GM12891 (cell line): Measurements from ENCODE around the gene PDE5A.

Experiments used
- DNase-seq: peaks from one replicate; pipeline ENCODE4 v3.0.0; 2011; ENCODE audit warnings: low spot score; ENCODE audit not compliant: insufficient read length
- FAIRE-seq: peaks from 2 replicates; lab custom pipeline; 2011; peaks lifted over from hg19 to GRCh38; lab: Jason Lieb, UNC
- PAX5 ChIP-seq: IDR thresholded peaks from 2 replicates; pipeline ENCODE4 v1.6.1; 2011; ENCODE audit warnings: low read length, moderate library complexity, mild to moderate bottlenecking; ENCODE audit not compliant: insufficient read depth, severe bottlenecking
- POLR2A ChIP-seq: IDR thresholded peaks from 2 replicates; pipeline ENCODE4 v1.6.1; 2011; ENCODE audit warnings: low read depth, low read length, control low read depth
- POLR2AphosphoS5 ChIP-seq: IDR thresholded peaks from 2 replicates; pipeline ENCODE4 v1.6.1; 2011; ENCODE audit warnings: low read depth, low read length, control low read depth
- POU2F2 ChIP-seq: IDR thresholded peaks from 2 replicates; pipeline ENCODE4 v1.6.1; 2011; ENCODE audit warnings: low read depth, mild to moderate bottlenecking, control low read depth, low read length, moderate library complexity
- SPI1 ChIP-seq: IDR thresholded peaks from 2 replicates; pipeline ENCODE4 v1.6.1; 2011; ENCODE audit warnings: low read depth, low read length, control low read depth
- TAF1 ChIP-seq: IDR thresholded peaks from 2 replicates; pipeline ENCODE4 v1.6.1; 2011; ENCODE audit warnings: low read depth, low read length, control low read depth

Gene PDE5A

DNA sequence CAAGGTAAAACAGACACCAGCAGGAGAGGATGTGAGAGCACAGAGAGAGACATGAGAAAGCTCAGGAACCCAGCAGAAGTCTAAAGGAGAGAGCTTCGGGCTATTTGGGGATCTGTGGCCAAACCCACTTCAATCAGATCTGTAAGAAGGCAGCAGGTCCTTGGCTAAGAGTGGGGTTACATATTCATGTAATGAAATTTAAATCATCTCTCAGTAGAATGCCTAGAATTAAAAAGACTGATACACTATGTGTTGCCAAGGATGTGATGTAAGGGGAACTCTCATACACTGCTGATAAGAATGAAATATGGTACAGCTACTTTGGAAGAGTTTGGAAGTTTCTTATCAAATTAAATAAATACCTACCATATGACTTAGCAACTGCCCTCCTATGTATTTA is 35.8 kb downstream of the PDE5A start:
- no peak for DNase-seq
- no peak for TF ChIP-seq SPI1
- no peak for TF ChIP-seq POLR2A
- TF ChIP-seq PAX5: no peak
- no peak for TF ChIP-seq POLR2AphosphoS5
- no peak for TF ChIP-seq TAF1
- no peak for TF ChIP-seq POU2F2
- FAIRE-seq: no peak

DNA sequence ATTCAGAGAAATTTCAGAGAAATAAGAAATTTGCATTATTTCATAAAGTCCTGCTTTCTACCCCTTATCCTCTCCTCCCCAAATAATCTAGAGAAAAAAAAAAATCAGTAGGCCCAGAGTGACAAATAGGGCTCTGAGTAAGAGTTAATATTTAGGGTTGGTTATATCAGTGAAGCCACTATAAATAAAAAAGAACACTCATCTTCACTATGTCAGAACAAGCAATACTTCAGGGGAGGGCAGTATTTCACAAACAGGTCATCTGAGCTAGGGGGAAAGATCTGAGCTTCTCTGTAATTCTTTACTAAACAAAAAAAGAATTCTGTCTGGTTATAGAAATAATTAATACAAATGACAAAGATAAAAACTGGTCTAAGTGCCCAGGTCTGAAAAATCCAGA is 39.4 kb downstream of the PDE5A start:
- FAIRE-seq (no peak), DNase-seq (no peak)

DNA sequence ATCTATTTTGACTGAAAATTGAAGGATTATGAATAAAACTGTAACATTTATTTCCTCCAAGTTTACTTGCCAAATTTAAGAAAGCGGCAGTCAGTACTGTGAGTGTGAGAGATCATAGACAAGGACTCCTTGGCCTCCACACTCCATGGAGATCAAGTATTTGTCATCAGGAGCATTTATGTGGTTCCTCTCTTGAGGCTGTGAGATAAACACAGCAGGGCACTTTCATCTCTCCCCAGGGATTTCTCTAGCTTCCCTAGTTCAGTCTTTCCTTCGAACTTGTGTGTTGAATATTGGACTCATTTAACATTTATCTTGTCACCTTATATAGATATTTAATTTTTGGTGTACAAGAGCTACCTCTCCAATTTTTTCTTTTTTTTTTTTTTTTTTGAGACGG is 40.8 kb downstream of the PDE5A start:
- DNase-seq (no peak), FAIRE-seq (no peak)
- no peak for TF ChIP-seq POU2F2
- no peak for TF ChIP-seq PAX5
- no peak for TF ChIP-seq SPI1
- TF ChIP-seq POLR2A: no peak
- TF ChIP-seq POLR2AphosphoS5: no peak
- TF ChIP-seq TAF1: no peak

More for the DNA sequence above, 39.4 kb downstream of the PDE5A start:
- TF ChIP-seq POLR2A (no peak), TAF1 (no peak)

DNA sequence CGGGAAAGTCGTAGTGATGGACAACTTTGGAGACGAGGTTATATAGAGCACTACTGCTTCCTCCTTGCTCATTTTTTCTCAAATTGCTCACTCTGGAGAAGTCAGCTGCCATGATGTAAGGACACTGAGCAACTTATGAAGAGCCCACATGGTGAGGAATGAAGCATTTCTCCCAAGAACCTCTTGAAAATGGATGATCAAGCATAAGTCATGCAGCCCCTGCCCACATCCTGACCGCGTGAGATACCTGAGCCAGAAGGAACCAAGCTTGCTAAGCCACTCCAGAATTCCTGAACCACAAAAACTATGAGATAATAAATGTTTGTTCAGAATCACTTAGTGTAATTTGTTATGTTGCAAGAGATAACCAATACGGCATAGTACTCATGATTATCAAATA is 42.8 kb downstream of the PDE5A start:
- no peak for TF ChIP-seq POLR2AphosphoS5
- DNase-seq (no peak), FAIRE-seq (no peak)

DNA sequence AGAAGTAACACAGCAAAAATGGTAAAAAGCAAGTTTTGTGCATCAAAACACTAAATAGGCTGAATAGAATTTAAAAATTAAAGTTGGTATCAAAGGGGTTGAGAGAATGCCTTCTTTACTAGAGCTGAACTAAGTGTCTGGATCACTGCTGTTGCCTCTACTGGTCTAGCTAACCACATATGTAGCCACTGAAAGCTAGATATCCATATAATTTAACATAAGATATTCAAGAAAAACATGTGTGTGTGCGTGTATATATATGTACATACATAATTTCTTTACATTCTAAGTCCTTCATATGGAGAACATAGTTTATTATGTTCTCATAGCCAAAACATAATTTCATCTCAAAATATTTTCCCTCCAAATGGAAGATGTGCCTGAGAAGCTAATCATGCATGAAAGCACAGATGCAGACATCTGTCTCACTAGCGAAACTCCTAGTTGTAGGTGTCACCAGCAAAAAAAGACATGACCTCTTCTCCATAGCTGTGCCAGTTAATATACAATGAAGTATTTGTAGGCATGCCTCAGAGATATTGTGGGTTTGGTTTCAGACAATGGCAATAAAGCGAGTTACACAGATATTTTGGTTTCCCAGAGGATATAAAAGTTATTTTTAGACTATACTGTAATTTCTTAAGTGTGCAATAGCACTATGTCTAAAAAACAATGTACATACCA is 47.3 kb downstream of the PDE5A start:
- TF ChIP-seq POLR2A (no peak), SPI1 (no peak), TAF1 (no peak), POLR2AphosphoS5 (no peak), PAX5 (no peak), POU2F2 (no peak)
- FAIRE-seq: no peak
- no peak for DNase-seq

DNA sequence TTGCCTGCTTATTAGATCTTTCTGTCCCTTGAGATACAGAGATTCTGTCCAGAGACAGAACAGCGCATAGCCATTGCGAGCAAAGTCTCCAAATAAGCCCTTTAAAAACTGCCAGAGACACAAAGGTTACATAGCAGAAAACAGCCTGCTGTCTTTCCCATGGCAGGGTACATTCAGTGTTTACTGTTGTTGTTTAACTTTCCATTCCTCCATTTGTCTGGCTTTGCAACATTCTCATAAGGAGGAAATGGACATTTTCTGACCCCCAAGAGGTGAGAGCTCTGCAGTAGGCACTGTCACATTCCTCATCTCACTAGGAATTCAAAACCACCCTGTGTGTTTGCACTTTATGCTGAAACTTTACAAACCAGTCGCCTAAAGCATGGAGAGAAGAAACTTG is 48.3 kb downstream of the PDE5A start:
- FAIRE-seq: no peak
- no peak for TF ChIP-seq PAX5
- DNase-seq: no peak

DNA sequence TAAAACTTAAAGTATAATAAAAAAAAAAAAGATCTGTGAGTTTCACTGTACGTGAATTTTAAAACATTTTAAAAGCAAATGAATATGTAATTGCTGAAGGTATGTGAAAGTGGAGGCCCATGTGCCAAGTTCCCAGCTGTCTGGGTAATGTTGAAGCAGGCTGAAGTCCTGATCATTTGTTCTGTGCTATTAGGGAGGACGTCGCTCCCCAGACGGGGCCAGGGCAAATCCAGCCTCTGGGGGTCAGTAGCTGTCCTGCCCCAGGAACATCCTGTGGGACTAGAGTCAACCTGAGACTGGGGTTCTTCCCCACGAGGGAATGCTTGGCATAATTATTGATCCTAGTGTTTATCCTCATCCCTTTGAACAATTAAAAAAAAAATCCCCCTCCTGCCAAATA is 48.8 kb downstream of the PDE5A start:
- TF ChIP-seq TAF1 (no peak), PAX5 (no peak), POLR2AphosphoS5 (no peak), POLR2A (no peak), SPI1 (no peak), POU2F2 (no peak)
- DNase-seq: no peak

DNA sequence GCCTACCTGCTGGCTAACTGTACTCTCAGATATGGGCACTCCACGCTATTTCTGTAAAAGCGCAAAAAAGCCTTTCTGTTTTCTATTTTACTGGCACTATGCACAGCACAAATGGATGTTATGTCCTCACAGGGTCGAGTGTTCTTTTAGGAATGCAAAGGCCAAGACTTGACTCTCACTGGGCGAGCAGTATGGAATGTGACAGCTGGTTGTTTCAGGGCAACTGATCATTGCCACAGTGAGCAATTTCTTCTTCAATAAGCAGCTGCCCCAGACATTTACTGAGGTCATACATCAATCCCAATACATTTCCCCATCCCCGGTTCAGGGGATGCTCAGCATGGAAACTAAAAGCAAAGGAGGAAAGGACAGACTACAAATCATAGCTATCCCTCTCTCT is 58.2 kb downstream of the PDE5A start:
- TF ChIP-seq TAF1: no peak
- no peak for TF ChIP-seq PAX5
- no peak for TF ChIP-seq POU2F2
- no peak for TF ChIP-seq POLR2AphosphoS5
- no peak for DNase-seq
- no peak for FAIRE-seq

More for the DNA sequence above, 48.8 kb downstream of the PDE5A start:
- no peak for FAIRE-seq

DNA sequence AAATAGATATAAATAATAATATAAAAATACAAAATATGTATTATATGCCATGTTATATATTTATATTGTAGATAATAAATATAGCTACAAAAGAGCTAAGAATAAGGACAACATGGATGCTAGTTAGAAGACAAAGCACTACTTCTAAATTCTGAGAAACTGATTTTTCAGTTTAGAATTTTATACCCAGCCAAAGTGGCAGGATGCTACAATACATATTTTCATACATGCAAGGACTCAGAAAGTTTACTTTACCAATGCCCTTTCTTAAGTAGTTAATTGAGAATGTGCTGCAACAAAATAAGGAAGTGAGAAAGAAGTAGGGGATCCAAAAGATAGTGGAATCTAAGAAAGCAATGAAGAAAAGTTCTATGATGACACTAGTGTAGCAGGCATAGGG is 64.5 kb downstream of the PDE5A start:
- FAIRE-seq (no peak), DNase-seq (no peak)
- TF ChIP-seq POU2F2 (no peak), TAF1 (no peak)

DNA sequence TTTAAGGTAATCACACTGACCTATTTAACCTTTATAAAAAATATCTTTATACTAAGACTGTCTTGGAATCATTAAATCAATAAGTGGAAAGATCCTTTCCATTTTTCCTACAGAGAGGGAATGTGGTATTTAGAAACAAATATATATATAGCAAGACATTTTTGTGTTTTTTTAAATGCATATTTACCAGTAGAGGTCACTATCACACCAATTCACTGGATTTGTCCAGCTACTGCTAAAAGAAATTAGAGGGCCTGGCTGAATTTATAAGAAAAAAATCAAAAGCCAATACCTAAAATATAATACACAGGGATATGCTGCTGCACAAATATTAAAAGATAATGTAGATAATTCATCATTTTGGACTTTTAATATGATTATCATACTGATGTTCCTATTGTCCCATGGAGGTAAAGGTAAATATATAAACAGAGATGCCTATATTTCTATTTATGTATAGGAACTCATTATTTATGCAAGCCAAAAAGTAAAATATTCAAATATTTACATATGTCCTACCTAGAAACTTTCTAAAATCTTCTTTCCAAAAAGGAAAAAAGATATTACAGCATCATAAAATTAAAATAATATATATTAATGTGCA is 69.5 kb downstream of the PDE5A start:
- DNase-seq (no peak), FAIRE-seq (no peak)
- no peak for TF ChIP-seq TAF1
- no peak for TF ChIP-seq POLR2A
- no peak for TF ChIP-seq SPI1
- no peak for TF ChIP-seq POU2F2
- no peak for TF ChIP-seq PAX5
- TF ChIP-seq POLR2AphosphoS5: no peak

DNA sequence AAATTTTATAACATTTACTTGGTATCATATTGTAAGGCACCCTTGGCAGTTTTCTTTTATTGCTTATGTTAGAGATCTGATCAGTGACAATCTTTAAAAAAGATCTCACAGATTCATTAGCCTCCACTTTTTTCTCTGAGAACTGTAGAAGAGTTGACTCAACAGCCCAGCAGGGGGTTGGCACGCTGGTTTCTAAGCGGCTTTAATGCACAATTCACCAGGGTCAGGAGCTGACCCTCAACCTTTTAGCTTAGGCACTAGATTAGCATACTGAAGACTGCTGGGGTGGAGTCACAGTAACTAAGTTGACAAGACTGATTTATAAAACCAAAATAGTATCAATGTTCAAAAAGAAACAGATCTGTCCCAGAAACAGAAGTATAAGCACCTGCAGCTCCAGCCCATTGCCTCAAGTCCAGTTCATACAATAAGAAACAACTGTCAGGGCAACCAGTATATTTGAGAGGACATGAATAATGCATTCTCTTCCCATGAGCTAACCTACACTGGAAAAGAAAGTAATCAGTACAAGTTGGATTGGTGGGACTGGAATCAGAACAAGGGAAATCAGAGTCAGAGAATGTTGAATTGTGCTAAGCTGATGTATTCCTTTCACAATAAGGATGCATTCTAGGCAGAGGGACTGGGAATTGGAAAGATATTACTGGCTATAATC is 77.6 kb downstream of the PDE5A start:
- TF ChIP-seq POLR2AphosphoS5: no peak
- FAIRE-seq (no peak), DNase-seq (no peak)

DNA sequence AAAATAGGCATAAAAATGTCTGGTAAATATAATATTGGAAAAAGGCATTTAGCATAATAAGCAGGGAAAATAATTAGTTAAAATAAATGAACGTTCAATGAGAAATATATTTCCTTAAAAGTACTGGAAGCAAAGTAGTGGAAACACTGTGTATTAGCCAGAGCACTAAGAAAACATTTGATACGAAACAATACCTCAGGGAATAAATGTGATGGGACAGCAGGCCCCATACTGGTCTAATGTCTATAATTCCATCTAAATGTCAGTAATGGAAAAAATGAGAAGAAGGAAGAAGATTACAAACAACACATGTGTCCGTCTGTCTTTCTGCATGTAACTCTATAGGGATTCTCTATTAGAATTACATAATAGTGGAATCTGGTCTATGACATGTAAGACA is 79.0 kb downstream of the PDE5A start:
- FAIRE-seq: no peak
- TF ChIP-seq TAF1 (no peak), POLR2AphosphoS5 (no peak), POU2F2 (no peak), SPI1 (no peak), PAX5 (no peak), POLR2A (no peak)

More for the DNA sequence above, 79.0 kb downstream of the PDE5A start:
- DNase-seq: no peak
